ENCODE results near the gene HOXA13. TPM values are rescaled to one million over a fixed set of nuclear protein-coding genes. Genes with fewer than 3 reads are reported as not detected.

HOXA13 gene
- polyA plus RNA-seq, 1 donor (not counting 4 experiments of a cell fraction or from before 2014, with no cell fraction given), result not detected

DNA sequence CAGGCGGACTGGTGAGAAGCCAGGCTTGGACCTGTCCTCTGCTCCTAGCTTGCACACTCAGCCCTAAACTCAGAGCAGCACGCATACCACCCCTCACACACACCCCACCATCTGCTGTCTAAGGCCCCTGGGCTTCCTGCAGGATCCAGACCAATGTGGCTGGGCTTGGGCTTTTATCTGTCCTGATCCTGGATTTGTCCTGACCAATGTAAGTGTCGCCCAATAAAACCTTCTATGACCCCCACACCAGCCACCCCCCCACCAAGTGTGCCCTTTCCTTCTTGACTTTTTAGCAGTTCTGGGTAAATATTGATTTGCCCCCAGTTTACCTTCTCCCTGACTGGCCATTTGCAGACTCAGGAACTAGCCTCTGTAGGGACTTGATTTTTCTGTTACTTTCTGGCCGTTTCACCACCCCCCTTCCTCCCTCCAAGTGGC, 1.7 kb upstream of the HOXA13 start:
- no peak overlapping the region for H2AFZ ChIP-seq (ENCODE audit: control insufficient read depth, low read length)
- DNase-seq (ENCODE audit: low read depth, low spot score), result no peak
- no peaks in the 10 kb centered on the region for H3K9me3 ChIP-seq (ENCODE audit: control insufficient read depth, low read depth, low read length)
- H3K4me2 ChIP-seq (ENCODE audit: control insufficient read depth, extremely low read depth, insufficient read depth, low read depth, low read length), result peak overlapping the region; percentile 67
- TF ChIP-seq EZH2 (IDR thresholded peaks at IDR 0.05; ENCODE audit: low read length), result peak; percentile 25
- TF ChIP-seq CTCF (optimal IDR thresholded peaks at IDR 0.05 in 1 of 3, IDR thresholded peaks at IDR 0.05 in 1 of 3, conservative IDR thresholded peaks at IDR 0.05 in 1 of 3; ENCODE audit: extremely low read depth in 1 of 3, insufficient read depth in 2 of 3, low read length in 3 of 3), result no peak
- no peak for FAIRE-seq
- H4K20me1 ChIP-seq (ENCODE audit: control insufficient read depth, extremely low read depth, insufficient read depth, low read length), result peaks cover 5% of the 10 kb centered on the region
- dilution Hi-C loops (cut with MboI; ENCODE audit: extremely low pct_ligation_motif_present, low sequenced_read_pairs), result loop anchor here (25.0 kb wide), 1 partner anchor 386 kb away; no protein-coding TSS in a partner anchor
- H3K36me3 ChIP-seq (ENCODE audit: control insufficient read depth in 2 of 2, extremely low read depth in 1 of 2, insufficient read depth in 2 of 2, low read length in 2 of 2), result no peaks in the 10 kb centered on the region
- no peaks in the 10 kb centered on the region for H3K9me1 ChIP-seq (ENCODE audit: control insufficient read depth, extremely low read depth, insufficient read depth, low read length)
- H3K79me2 ChIP-seq (ENCODE audit: control insufficient read depth, insufficient read depth, low read length), result no peaks in the 10 kb centered on the region
- H3K4me3 ChIP-seq (ENCODE audit: control insufficient read depth in 2 of 3, extremely low read depth in 1 of 3, insufficient read depth in 2 of 3, low read depth in 1 of 3, low read length in 3 of 3), result peak overlapping the region in 1 of 3 experiments; percentile 16
- H3K4me1 ChIP-seq (ENCODE audit: control insufficient read depth, extremely low read depth, insufficient read depth, low read length), result peaks cover 7% of the 10 kb centered on the region
- H3K27me3 ChIP-seq (ENCODE audit: control insufficient read depth, extremely low read depth, insufficient read depth, low read length), result peaks cover 88% of the 10 kb centered on the region
- no peak overlapping the region for H3K9ac ChIP-seq (ENCODE audit: control insufficient read depth, extremely low read depth, insufficient read depth, low read length)
- H3K27ac ChIP-seq (ENCODE audit: control insufficient read depth, insufficient read depth, low read length), result no peak overlapping the region

DNA sequence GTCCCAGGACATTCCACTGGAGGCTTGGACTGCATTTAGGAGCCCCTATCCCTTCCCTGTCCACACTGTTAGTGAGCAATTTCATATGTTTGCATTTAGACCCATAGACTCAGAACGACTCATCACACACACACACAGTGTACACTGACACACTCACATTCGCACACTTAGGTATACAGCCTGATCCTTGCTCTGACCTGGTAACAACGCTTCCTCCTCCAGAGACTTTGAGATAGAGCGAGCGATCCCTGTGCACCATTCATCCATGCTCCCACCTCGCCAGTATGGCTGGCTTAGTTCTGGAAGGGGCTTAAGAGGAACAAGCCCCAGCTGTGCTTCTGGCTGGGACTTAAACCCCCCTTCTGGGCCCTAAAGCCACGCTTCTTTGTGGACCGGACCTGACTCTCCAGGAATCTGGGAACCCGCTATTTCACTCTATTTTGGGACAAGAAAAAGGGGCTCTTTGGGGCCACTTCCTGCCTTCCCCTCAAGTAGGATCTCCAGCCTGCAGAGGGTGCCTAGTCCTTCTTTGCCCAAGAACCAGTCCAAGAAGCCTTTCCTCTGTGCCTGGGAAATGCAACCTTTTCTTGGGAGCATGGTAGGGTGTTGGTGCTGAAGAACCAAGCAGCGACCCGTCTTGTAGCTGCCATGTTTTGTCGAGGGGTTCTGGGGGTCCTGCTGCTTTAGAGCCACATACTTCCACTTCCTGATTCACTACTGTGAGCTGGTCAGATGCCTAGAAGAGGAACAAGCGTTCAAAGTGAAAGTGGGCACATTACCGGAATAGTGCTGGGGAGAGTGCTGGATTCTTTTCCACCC, 1.1 kb upstream of the HOXA13 start:
- no peak for FAIRE-seq
- H4K20me1 ChIP-seq (ENCODE audit: control insufficient read depth, extremely low read depth, insufficient read depth, low read length), result peaks cover 5% of the 10 kb centered on the region
- H3K79me2 ChIP-seq (ENCODE audit: control insufficient read depth, insufficient read depth, low read length), result no peaks in the 10 kb centered on the region
- H3K27ac ChIP-seq (ENCODE audit: control insufficient read depth, insufficient read depth, low read length), result no peak overlapping the region
- dilution Hi-C loops (cut with MboI; ENCODE audit: extremely low pct_ligation_motif_present, low sequenced_read_pairs), result loop anchor here (25.0 kb wide), 1 partner anchor 386 kb away; no protein-coding TSS in a partner anchor
- TF ChIP-seq EZH2 (IDR thresholded peaks at IDR 0.05; ENCODE audit: low read length) (peak; percentile 95), CTCF (optimal IDR thresholded peaks at IDR 0.05 in 1 of 3, IDR thresholded peaks at IDR 0.05 in 1 of 3, conservative IDR thresholded peaks at IDR 0.05 in 1 of 3; ENCODE audit: extremely low read depth in 1 of 3, insufficient read depth in 2 of 3, low read length in 3 of 3) (no peak)
- H3K4me1 ChIP-seq (ENCODE audit: control insufficient read depth, extremely low read depth, insufficient read depth, low read length), result peaks cover 7% of the 10 kb centered on the region
- H2AFZ ChIP-seq (ENCODE audit: control insufficient read depth, low read length), result peak overlapping the region; percentile 15
- no peaks in the 10 kb centered on the region for H3K9me3 ChIP-seq (ENCODE audit: control insufficient read depth, low read depth, low read length)
- H3K9me1 ChIP-seq (ENCODE audit: control insufficient read depth, extremely low read depth, insufficient read depth, low read length), result no peaks in the 10 kb centered on the region
- peak overlapping the region; percentile 82 for H3K4me2 ChIP-seq (ENCODE audit: control insufficient read depth, extremely low read depth, insufficient read depth, low read depth, low read length)
- no peak for DNase-seq (ENCODE audit: low read depth, low spot score)
- no peaks in the 10 kb centered on the region for H3K36me3 ChIP-seq (ENCODE audit: control insufficient read depth in 2 of 2, extremely low read depth in 1 of 2, insufficient read depth in 2 of 2, low read length in 2 of 2)
- H3K4me3 ChIP-seq (ENCODE audit: control insufficient read depth in 2 of 3, extremely low read depth in 1 of 3, insufficient read depth in 2 of 3, low read depth in 1 of 3, low read length in 3 of 3), result peak overlapping the region in 2 of 3 experiments; percentile 35 to 57
- no peak overlapping the region for H3K9ac ChIP-seq (ENCODE audit: control insufficient read depth, extremely low read depth, insufficient read depth, low read length)
- peaks cover 86% of the 10 kb centered on the region for H3K27me3 ChIP-seq (ENCODE audit: control insufficient read depth, extremely low read depth, insufficient read depth, low read length)

Measured in keratinocyte (primary cell).